ENCODE results near the gene CNPPD1.
"Not testable (repeated sequence)": the region's sequence is repeated elsewhere in the genome, so short reads cannot be mapped to it uniquely, and the experiment has no call there.

CNPPD1 gene

DNA sequence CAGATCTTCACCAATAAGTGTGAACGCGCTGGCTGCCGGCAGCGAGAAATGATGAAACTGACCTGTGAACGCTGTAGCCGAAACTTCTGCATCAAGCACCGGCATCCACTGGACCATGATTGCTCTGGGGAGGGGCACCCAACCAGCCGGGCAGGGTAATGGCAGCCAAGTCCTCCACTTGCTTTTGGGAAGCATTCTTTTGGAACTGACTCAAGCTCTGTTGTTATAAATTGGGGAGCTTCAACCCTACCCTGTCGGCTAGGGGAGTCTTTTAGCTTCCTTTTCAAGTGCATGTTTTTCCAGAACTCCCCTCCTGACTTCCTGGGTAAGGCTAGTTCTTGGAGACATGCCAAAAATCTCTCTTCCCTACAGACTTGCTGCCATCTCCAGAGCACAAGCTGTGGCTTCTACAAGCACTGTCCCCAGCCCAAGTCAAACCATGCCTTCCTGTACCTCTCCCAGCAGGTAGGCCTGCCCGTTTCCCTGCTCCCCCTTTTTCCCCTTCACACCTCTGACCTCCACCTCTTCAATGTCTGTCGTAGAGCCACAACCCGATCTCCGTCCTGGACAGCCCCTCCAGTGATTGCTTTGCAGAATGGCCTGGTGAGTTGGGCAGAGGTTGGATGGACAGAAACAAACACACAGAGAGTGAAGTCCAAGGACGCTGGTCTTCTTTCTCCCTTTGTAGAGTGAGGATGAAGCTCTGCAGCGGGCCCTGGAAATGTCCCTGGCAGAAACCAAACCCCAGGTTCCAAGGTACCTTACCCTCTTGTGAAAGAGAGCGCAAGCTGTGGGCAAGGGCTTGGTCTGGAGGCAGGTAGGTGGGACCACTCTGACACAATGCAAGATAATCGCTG, 31.4 kb upstream of the CNPPD1 start:
- DNase-seq (ENCODE audit: low read depth) = no peak

DNA sequence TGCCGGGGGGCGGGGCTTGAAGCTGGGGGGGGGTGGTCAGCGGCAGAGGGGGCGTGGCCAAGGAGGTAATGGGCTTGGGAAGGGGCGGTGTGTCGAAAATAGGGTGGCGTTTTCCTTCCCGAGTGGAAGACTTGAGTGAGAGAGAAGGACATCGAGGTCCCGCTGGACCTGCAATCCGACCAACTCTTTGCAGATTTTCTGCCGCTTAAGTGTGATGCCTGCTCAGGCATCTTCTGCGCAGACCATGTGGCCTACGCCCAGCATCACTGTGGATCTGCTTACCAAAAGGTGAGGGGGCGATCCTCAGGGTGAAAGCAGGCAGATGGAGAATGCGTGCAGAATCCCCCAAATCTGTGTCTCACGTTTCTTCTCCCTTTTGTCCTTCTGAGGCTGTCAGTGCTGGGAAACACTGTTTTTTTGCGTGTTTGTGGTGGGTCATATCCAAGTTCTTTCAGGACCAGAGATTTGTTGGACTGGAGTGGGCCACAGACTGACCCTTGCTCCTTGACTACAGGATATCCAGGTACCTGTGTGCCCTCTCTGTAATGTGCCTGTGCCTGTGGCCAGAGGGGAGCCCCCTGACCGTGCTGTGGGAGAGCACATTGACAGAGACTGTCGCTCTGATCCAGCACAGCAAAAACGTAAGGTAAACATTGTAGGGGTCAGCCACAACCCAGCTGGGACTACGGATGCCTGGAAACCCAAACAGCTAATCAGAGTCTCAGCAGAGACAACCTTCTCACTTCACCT, 30.6 kb upstream of the CNPPD1 start:
- no peak for DNase-seq (ENCODE audit: low read depth)

DNA sequence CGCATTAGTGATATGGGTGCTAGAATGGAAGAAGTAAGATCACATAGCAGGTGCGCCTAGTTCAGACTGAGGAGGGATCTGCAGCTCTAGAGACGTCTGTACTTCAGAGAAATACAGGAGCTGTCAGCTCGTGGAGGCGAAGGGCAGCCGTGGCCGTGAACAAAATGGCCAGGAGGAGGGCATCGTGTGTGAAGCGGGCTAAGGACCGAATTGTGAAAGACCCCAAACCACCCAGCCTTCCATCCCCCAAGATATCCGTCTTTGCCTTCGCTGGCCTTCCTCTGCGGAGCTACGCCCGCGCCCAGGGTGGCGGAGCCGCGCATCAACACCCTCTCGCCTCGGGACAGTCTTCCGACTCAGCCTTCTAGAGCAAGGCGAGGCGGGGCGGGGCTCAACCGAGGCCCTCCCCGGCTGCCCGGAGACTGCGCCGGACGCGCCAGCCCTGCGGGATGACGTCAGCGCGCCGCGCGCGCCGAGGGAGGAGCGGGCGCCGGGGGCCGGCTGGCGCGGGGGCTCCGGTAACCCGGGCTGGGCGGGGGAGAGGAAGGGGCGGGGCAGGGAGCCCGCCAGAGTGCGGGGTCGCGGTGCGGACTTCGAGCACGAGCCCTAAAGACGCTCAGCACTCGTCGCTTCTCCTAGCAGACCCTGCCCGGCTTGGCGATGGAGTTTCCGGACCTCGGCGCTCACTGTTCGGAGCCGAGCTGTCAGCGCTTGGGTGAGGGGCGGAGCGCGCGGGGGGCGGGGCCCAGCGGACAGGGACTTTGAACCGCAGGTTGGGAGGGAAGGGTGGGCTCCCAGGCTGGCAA, 29.8 kb upstream of the CNPPD1 start, which contains the start of gene ZFAND2B:
TSS of gene ZFAND2B (plus strand) at position 455 of the 806 bp plus-strand sequence. CDS start at position 661, 206 bp downstream.
- DNase-seq (ENCODE audit: low read depth) = peak; percentile 92

DNA sequence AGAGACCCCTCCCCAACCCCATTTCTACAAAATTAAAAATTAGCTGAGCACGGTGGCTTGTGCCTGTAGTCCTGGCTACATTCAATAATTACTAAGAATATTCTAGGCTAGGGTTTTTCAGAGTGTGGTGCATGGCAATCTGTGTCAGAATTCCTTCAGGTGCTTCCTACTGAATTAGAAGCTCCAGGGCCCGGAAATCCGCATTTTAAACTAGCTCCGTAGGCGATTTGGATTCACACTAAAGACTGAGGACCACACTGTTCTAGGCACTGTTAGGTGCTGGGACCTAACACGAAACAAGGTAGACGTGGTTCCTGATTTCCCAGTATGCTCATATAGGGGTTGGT, 29.2 kb upstream of the CNPPD1 start:
- no peak for DNase-seq (ENCODE audit: low read depth)

DNA sequence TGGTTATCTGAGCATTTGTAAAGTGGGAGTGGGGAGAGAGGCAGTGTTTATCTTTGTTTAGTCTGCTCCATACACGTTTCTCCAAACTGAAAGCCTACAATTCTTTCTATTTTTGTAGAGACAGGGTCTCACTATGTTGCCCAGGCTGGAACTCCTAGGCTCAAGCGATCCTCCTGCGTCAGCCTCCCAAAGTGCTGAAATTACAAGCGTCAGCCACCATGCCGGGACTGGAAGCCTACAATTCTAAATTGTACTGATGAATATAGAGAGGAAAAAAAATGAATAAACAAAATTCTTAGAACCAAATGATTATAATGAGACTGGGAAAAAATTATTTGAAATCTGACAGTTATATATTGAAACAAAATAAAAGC, 28.4 kb upstream of the CNPPD1 start:
- no peak for DNase-seq (ENCODE audit: low read depth)

DNA sequence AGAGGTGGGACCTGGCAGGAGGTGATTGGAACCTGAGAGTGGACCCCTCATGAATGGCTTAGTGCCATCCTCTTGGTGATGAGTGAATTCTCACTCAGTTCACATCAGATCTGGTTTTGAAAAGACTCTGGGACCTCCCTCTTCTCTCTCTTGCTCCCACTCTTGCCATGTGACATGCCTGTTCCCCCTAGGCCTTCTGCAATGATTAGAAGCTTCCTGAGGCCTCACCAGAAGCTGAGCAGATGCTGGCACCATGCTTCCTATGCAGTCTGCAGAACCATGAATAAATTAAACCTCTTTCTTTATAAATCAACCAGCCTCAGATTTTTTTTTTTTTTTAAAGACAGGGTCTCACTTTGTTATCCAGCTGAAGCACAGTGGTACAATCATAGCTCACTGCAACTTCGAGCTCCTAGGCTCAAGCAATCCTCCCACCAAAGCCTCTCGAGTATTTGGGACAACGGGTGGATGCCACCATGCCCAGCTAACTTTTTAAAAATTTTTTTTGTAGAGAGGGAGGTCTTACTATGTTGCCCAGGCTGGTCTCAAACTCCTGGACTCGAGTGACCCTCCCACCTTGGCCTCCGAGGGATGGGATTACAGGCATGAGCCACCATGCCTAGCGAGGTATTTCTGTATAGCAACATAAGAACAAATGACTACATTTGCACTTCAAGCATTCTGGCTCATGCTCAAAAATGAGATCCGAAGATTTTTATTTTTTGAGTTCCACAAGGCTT, 27.9 kb upstream of the CNPPD1 start:
- DNase-seq (ENCODE audit: low read depth) = no peak

DNA sequence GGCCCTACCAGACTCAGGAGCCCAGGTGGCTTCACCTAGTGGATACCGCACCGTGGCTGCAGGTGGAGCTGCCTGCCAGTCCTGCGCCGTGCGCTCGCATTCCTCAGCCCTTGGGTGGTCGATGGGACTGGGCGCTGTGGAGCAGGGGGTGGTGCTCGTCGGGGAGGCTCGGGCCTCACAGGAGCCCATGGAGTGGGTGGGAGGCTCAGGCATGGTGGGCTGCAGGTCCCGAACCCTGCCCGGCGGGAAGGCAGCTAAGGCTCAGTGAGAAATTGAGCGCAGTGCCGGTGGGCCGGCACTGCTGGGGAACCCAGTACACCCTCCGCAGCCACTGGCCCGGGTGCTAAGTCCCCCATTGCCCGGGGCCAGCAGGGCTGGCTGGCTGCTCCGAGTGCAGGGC, 24.6 kb upstream of the CNPPD1 start:
- DNase-seq (ENCODE audit: low read depth) = not testable (repeated sequence)

DNA sequence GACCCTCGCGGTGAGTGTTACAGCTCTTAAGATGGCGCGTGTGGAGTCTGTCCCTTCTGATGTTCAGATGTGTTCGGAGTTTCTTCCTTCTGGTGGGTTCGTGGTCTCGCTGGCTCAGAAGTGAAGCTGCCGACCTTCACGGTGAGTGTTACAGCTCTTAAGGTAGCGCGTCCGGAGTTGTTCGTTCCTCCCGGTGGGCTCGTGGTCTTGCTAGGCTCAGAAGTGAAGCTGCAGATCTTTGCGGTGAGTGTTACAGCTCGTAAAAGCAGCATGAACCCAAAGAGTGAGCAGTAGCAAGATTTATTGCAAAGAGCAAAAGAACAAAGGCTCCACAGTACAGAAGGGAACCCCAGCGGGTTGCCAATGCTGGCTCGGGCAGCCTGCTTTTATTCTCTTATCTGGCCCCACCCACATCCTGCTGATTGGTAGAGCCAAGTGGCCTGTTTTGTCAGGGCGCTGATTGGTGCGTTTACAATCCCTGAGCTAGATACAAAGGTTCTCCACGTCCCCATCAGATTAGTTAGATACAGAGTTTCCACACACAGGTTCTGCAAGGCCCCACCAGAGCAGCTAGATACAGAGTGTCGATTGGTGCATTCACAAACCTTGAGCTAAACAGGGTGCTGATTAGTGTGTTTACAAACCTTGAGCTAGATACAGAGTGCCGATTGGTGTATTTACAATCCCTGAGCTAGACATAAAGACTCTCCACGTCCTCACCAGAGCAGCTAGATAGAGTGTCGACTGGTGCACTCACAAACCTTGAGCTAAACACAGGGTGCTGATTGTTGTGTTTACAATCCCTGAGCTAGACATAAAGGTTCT, 24.0 kb upstream of the CNPPD1 start:
- not testable (repeated sequence) for DNase-seq (ENCODE audit: low read depth)

DNA sequence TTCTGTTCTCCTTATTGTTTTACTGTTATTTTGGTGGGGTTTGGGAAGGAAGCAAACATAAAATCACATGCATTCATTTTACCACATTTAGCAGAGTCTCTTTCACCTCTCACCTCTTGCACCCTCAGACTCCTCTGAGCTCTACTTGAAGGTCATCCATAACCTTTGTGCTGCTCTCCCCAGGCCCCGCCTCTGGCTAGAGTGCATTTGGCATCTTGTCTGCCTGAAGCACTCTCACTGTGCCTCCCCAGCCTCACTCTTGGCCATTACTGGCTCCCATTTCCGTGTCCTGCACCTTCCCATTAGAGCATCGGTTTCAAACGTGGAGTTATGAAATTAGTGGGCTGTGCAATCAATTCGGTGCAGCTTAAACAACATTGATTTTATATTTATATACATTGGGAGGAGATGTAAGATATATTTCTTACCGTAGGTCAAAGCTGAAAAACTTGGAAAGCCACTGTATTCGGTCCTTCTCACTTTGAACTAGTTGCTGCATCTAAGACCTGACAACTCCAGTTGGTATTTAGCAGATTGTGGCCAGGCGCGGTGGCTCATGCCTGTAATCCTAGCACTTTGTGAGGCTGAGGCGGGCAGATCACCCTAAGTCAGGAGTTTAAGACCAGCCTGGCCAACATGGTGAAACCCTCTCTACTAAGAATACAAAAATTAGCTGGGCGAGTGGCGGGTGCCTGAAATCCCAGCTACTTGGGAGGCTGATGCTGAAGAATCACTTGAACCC, 22.9 kb upstream of the CNPPD1 start:
- no peak for DNase-seq (ENCODE audit: low read depth)

DNA sequence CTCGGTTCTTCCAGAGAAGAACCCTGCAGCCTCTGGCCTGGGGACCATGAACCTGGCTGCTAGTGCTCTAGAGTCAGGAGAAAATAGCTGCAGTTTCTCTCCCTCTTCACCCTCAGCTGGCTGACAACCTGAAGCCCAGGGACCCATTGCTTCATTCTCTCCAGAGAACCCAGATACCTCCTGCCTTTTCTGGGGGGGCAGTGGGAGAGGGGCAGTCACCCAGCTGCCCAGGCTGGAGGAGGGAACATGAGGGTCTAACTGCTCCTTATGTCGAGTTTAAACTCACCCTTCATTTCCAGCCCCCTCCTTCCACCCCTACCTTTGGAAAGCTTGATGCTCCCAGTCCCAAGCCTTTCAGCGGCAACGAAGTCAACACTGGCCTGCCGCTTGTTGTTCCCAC, 22.2 kb upstream of the CNPPD1 start:
- no peak for DNase-seq (ENCODE audit: low read depth)

DNA sequence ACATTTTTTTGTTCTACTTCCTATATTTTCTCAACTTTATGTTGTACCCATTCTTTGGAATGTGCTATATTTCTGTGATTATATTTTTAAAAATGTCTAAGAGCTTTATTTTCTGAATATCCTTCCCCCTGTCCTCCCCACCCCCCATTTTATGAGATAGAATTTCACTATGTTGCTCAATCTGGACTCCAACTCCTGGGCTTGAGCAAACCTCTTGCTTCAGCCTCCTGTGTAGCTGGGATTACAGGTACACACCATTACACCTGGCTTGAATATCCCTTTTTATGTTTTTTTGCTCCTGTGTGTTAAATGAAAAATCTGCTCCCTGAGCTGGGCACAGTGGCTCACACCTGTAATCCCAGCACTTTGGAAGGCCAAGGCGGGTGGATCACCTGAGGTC, 20.7 kb upstream of the CNPPD1 start:
- DNase-seq (ENCODE audit: low read depth) = no peak

DNA sequence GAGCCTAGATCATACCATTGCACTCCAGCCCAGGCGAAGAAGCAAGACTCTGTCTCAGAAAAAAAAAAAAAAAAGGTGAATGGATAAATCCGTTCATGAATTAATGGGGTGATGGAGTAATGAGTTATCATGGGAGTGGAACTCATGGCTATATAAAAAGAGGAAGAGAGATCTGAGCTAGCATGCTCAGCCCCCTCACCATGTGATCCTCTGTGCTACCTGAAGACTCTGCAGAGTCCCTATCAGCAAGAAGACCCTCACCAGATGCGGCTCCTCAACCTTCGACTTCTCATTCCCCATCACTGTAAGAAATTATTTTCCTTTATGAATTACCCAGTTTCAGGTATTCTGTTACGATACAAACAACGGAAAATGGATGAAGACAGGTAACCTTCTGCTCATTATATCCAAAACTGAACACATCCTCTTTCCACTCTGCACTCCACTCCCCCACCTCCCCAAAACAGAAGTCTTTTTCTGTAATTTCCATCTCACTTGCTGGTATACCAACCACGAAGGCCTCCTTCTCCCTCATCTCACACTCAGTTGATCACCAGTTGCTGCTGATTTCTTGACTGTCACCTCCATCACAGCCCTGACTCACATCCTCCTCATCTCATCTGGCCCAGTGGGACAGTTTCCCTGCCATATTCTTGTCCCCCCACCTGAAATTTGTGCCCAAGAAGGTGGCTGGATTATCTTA, 10.2 kb upstream of the CNPPD1 start:
- DNase-seq (ENCODE audit: low read depth) = no peak

DNA sequence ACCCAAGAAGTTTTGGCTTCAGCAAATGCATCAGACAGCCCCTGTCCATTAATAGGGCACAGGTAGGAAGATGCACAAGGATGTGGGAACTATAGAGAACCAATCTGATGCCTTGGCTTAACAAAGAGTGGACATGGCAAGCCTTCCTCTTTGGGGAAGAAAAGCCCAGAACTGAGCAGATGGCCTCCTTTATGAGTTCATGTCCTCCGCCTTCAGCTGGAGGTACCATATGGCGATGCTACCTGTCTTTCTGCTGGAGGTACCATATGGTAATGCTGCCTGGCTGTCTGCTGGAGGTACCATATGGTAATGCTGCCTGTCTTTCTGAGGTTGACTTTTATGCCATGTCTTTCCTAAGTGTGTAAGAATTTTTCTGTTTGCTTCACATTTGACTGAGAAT, 7.4 kb upstream of the CNPPD1 start:
- DNase-seq (ENCODE audit: low read depth) = no peak

DNA sequence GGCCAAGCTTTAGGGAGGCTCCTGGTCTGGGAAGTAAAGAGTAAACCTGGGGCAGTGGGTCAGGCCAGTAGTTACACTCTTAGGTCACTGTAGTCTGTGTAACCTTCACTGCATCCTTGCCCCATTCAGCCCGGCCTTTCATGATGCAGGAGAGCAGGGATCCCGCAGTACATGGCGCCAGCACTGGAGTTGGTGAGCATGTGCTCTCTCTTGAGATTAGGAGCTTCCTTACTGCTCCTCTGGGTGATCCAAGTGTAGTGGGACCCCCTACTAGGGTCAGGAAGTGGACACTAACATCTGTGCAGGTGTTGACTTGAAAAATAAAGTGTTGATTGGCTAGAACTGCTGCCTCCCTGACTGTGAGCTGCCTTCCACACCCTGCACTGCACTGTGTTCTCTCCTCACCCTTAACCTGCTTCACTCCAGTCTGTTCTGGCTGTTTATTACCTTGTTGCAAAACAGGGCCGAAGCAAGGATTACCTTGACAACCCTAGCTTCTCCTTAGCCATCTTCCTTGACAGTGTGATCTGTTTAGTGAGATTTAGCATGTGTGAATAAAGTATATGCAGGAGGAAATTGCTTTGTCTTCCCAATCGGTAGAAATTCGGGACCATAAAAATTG, 6.5 kb upstream of the CNPPD1 start:
- no peak for DNase-seq (ENCODE audit: low read depth)

DNA sequence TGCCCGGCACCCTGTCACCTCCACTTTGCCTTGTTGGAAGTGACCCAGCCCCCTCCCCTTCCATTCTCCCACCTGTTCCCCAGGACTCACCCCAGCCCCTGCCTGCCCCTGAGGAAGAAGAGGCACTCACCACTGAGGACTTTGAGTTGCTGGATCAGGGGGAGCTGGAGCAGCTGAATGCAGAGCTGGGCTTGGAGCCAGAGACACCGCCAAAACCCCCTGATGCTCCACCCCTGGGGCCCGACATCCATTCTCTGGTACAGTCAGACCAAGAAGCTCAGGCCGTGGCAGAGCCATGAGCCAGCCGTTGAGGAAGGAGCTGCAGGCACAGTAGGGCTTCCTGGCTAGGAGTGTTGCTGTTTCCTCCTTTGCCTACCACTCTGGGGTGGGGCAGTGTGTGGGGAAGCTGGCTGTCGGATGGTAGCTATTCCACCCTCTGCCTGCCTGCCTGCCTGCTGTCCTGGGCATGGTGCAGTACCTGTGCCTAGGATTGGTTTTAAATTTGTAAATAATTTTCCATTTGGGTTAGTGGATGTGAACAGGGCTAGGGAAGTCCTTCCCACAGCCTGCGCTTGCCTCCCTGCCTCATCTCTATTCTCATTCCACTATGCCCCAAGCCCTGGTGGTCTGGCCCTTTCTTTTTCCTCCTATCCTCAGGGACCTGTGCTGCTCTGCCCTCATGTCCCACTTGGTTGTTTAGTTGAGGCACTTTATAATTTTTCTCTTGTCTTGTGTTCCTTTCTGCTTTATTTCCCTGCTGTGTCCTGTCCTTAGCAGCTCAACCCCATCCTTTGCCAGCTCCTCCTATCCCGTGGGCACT, 5.8 kb upstream of the CNPPD1 start:
- no peak for DNase-seq (ENCODE audit: low read depth)

DNA sequence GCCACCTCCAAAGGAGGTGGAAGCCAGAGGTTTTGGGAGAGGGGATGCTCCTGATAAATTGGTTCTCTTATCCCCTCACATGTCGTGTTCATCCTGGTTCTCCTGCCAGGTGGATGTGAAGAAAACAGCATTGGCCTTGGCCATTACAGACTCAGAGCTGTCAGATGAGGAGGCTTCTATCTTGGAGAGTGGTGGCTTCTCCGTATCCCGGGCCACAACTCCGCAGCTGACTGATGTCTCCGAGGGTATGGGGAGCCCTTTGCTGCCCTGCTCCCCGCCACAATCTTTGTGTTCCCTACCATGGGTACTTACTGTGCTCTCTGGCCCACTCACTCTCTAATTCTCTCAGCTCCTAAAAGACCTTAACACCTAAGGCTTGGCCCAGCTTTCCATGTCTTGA, 4.8 kb upstream of the CNPPD1 start:
- DNase-seq (ENCODE audit: low read depth) = no peak

DNA sequence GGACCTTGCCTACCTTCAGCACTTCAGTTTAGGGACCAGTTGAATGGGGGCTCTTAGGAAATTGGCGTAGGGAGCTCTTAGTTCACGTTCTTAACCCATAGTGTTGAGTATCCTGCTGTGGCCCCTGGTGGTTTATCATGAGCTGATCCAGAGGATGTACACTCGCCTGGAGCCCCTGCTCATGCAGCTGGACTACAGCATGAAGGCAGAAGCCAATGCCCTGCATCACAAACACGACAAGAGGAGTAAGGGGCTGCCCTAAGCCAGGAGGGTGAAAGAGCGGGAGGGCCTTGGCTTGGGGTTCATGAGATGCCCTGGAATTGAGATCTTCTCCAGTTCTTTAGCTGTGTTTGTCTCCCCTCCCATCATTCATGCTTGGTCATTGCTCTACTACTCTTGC, 4.2 kb upstream of the CNPPD1 start:
- no peak for DNase-seq (ENCODE audit: low read depth)
